Mononuclear cell (primary cell): ENCODE data around the gene CHIC2. TPM values are rescaled to one million over a fixed set of nuclear protein-coding genes. Genes with fewer than 3 reads are reported as not detected.
"Not testable (repeated sequence)": the region's sequence is repeated elsewhere in the genome, so short reads cannot be mapped to it uniquely, and the experiment has no call there.

Source experiments
- H3K27me3 ChIP-seq: 2 replicates; pipeline ENCODE4 v1.6.0; 2011; ENCODE audit warnings: low read length, control low read depth; ENCODE audit not compliant: insufficient read depth
- H3K4me1 ChIP-seq: 2 replicates; pipeline ENCODE4 v1.5.1; 2011; ENCODE audit warnings: mild to moderate bottlenecking, low read length, control low read depth; ENCODE audit not compliant: insufficient read depth
- H3K4me3 ChIP-seq: 2 replicates; pipeline ENCODE4 v1.5.1; 2011; ENCODE audit warnings: mild to moderate bottlenecking, low read length, moderate library complexity
- H3K9me3 ChIP-seq: 2 replicates; pipeline ENCODE4 v1.5.1; 2011; ENCODE audit warnings: low read depth, mild to moderate bottlenecking, control low read depth, low read length
- total RNA-seq: library from RNA; depleted of rRNA; stranded (reverse); fragments of >200 nt; gene quantifications from one replicate; pipeline ENCODE4 v1.2.3, GENCODE V29; 2012

CHIC2 gene
- total RNA-seq, 1 donor, result 101 TPM

- H3K4me3 ChIP-seq, result no peak overlapping the region
- no peaks in the 10 kb centered on the region for H3K9me3 ChIP-seq
- peaks cover 18% of the 10 kb centered on the region for H3K4me1 ChIP-seq
- no peaks in the 10 kb centered on the region for H3K27me3 ChIP-seq
Observed at GRCh38 chr4:54054501-54054900, 9.9 kb downstream of the CHIC2 start.

- not testable (repeated sequence) for H3K9me3 ChIP-seq, H3K27me3 ChIP-seq, H3K4me3 ChIP-seq
- peaks cover 14% of the 10 kb centered on the region for H3K4me1 ChIP-seq
Observed at GRCh38 chr4:54053322-54053721, 11.1 kb downstream of the CHIC2 start.

- peaks cover 5% of the 10 kb centered on the region for H3K4me1 ChIP-seq
- H3K4me3 ChIP-seq, result no peak overlapping the region
- H3K27me3 ChIP-seq, result no peaks in the 10 kb centered on the region
- no peaks in the 10 kb centered on the region for H3K9me3 ChIP-seq
Observed at GRCh38 chr4:54050214-54050904, 14.0 kb downstream of the CHIC2 start.

- not testable (repeated sequence) for H3K9me3 ChIP-seq, H3K4me3 ChIP-seq, H3K27me3 ChIP-seq, H3K4me1 ChIP-seq
Observed at GRCh38 chr4:54043630-54044029, 20.8 kb downstream of the CHIC2 start.

GRCh38 chr4:54041933-54042332 lies 22.5 kb downstream of the CHIC2 start:
- Histone ChIP-seq H3K9me3 (no peaks in the 10 kb centered on the region), H3K4me1 (no peaks in the 10 kb centered on the region), H3K4me3 (no peak overlapping the region), H3K27me3 (no peaks in the 10 kb centered on the region)

- Histone ChIP-seq H3K27me3 (no peaks in the 10 kb centered on the region), H3K4me3 (no peak overlapping the region), H3K4me1 (no peaks in the 10 kb centered on the region), H3K9me3 (no peaks in the 10 kb centered on the region)
Observed at GRCh38 chr4:54041100-54041499, 23.3 kb downstream of the CHIC2 start.

- Histone ChIP-seq H3K27me3 (no peaks in the 10 kb centered on the region), H3K4me1 (no peaks in the 10 kb centered on the region), H3K9me3 (no peaks in the 10 kb centered on the region), H3K4me3 (no peak overlapping the region)
Observed at GRCh38 chr4:54038056-54038455, 26.3 kb downstream of the CHIC2 start.

- Histone ChIP-seq H3K27me3 (no peaks in the 10 kb centered on the region), H3K4me3 (no peak overlapping the region), H3K9me3 (no peaks in the 10 kb centered on the region), H3K4me1 (peaks cover 9% of the 10 kb centered on the region)
Observed at GRCh38 chr4:54036184-54036583, 28.2 kb downstream of the CHIC2 start.

- Histone ChIP-seq H3K4me3 (no peak overlapping the region), H3K27me3 (no peaks in the 10 kb centered on the region), H3K9me3 (no peaks in the 10 kb centered on the region), H3K4me1 (peaks cover 9% of the 10 kb centered on the region)
Observed at GRCh38 chr4:54032558-54033135, 31.8 kb downstream of the CHIC2 start.

- Histone ChIP-seq H3K4me1 (peaks cover 4% of the 10 kb centered on the region), H3K27me3 (no peaks in the 10 kb centered on the region), H3K4me3 (no peak overlapping the region), H3K9me3 (no peaks in the 10 kb centered on the region)
Observed at GRCh38 chr4:54027311-54027710, 37.1 kb downstream of the CHIC2 start.

- Histone ChIP-seq H3K4me3 (no peak overlapping the region), H3K9me3 (no peaks in the 10 kb centered on the region), H3K4me1 (no peaks in the 10 kb centered on the region), H3K27me3 (no peaks in the 10 kb centered on the region)
Observed at GRCh38 chr4:54025582-54025981, 38.8 kb downstream of the CHIC2 start.

GRCh38 chr4:54023019-54023418 lies 41.4 kb downstream of the CHIC2 start:
- H3K9me3 ChIP-seq, H3K4me3 ChIP-seq, H3K27me3 ChIP-seq, H3K4me1 ChIP-seq: not testable (repeated sequence)

GRCh38 chr4:54017974-54018373 lies 46.4 kb downstream of the CHIC2 start:
- Histone ChIP-seq H3K27me3 (no peaks in the 10 kb centered on the region), H3K4me1 (no peaks in the 10 kb centered on the region)

GRCh38 chr4:54017308-54017707 lies 47.1 kb downstream of the CHIC2 start:
- H3K4me3 ChIP-seq, result no peak overlapping the region
- H3K9me3 ChIP-seq, result no peaks in the 10 kb centered on the region
- H3K4me1 ChIP-seq, result no peaks in the 10 kb centered on the region
- no peaks in the 10 kb centered on the region for H3K27me3 ChIP-seq

More at GRCh38 chr4:54017974-54018373, 46.4 kb downstream of the CHIC2 start:
- Histone ChIP-seq H3K4me3 (no peak overlapping the region), H3K9me3 (no peaks in the 10 kb centered on the region)

GRCh38 chr4:54016504-54016903 lies 47.9 kb downstream of the CHIC2 start:
- Histone ChIP-seq H3K27me3 (no peaks in the 10 kb centered on the region), H3K4me3 (no peak overlapping the region), H3K9me3 (no peaks in the 10 kb centered on the region), H3K4me1 (no peaks in the 10 kb centered on the region)

GRCh38 chr4:54015423-54016030 lies 48.9 kb downstream of the CHIC2 start:
- H3K9me3 ChIP-seq, result no peaks in the 10 kb centered on the region
- H3K27me3 ChIP-seq, result no peaks in the 10 kb centered on the region
- H3K4me3 ChIP-seq, result no peak overlapping the region
- H3K4me1 ChIP-seq, result no peaks in the 10 kb centered on the region
